Measurements from ENCODE around the gene DNAJC1. TPM values are rescaled to one million over a fixed set of nuclear protein-coding genes. Genes with fewer than 3 reads are reported as not detected.

Gene DNAJC1
- total and polyA plus RNA-seq, 2 of the 8 experiments (the other 6 are each of a cell fraction or from before 2014, with no cell fraction given) = 6.8 to 14.8 TPM

DNA sequence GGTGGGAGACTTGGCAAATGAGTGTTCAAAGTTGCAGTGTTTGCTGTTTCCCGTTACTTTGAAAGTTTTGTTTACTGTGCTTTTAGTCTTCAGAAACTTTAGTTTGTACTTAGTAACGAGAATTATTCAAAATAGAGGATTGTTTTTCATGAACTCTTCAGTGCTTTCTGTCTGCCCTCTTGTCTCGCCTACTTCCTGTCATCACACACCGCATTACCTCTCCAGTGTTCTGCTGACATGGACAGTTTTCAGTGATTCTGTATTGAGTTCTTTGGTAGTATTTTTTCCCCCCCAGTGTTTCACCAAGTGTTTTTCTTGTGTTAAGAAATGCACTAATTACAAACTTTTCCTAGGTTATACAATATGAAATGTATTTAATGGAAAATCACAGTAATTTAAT lies 262.5 kb downstream of the DNAJC1 start:
- TF ChIP-seq JUND (IDR thresholded peaks at IDR 0.05; ENCODE audit: low read length) = no peak
- no peak for TF ChIP-seq JUN (IDR thresholded peaks at IDR 0.05; ENCODE audit: low read depth, low read length)
- TF ChIP-seq GABPA (IDR thresholded peaks at IDR 0.05; ENCODE audit: borderline replicate concordance, insufficient read depth, low read length) = no peak
- no peak for TF ChIP-seq TCF12 (IDR thresholded peaks at IDR 0.05; ENCODE audit: low read depth, low read length)
- TF ChIP-seq KDM1A (IDR thresholded peaks at IDR 0.05; ENCODE audit: borderline replicate concordance, low read length) = no peak
- no peak for TF ChIP-seq CHD1 (IDR thresholded peaks at IDR 0.05; ENCODE audit: low read depth, low read length)
- TF ChIP-seq NANOG (IDR thresholded peaks at IDR 0.05; ENCODE audit: insufficient read depth, low read depth, low read length, poor library complexity, severe bottlenecking) = no peak
- TF ChIP-seq TBP (IDR thresholded peaks at IDR 0.05; ENCODE audit: low read depth, low read length) = no peak
- TF ChIP-seq PHF8 (conservative IDR thresholded peaks at IDR 0.05; ENCODE audit: low read depth, low read length) = no peak
- TF ChIP-seq HDAC2 (IDR thresholded peaks at IDR 0.05; ENCODE audit: borderline replicate concordance in 1 of 2, low read depth in 2 of 2, low read length in 2 of 2) = no peak
- TF ChIP-seq KDM4A (IDR thresholded peaks at IDR 0.05; ENCODE audit: low read depth, low read length, severe bottlenecking) = no peak
- no peak for TF ChIP-seq ASH2L (IDR thresholded peaks at IDR 0.05; ENCODE audit: low read length)
- no peak for TF ChIP-seq EP300 (IDR thresholded peaks at IDR 0.05; ENCODE audit: borderline replicate concordance in 1 of 2, low read depth in 2 of 2, low read length in 2 of 2)
- Histone ChIP-seq H3K9ac (replicated peaks in 1 of 4; ENCODE audit: extremely low read depth in 1 of 4, low read depth in 3 of 4, low read length in 3 of 4) (no peak overlapping the region), H3K79me1 (ENCODE audit: low read depth, low read length) (no peaks in the 10 kb centered on the region; the same call in none of the 2 replicates), H4K5ac (ENCODE audit: insufficient read length, low read depth, low read length) (no peak overlapping the region), H3K23me2 (ENCODE audit: low read depth, low read length) (no peaks in the 10 kb centered on the region), H2BK12ac (ENCODE audit: low read depth, low read length) (no peak overlapping the region), H3K9me3 (ENCODE audit: insufficient read depth in 2 of 2, low read depth in 1 of 2, low read length in 1 of 2) (no peaks in the 10 kb centered on the region), H4K8ac (ENCODE audit: extremely low read depth, insufficient read depth, low read length) (no peak overlapping the region), H3K27ac (ENCODE audit: low read depth, low read length) (no peak overlapping the region), H4K91ac (replicated peaks; ENCODE audit: insufficient read length, low read length) (no peak overlapping the region), H3K56ac (replicated peaks; ENCODE audit: insufficient read length, low read depth, low read length) (no peak overlapping the region), H3K79me2 (ENCODE audit: control insufficient read depth in 1 of 2, insufficient read depth in 2 of 2, low read length in 2 of 2) (peaks cover 0 to 3% of the 10 kb centered on the region in 2 experiments; a peak in 1 of 4 replicates), H3K4me1 (replicated peaks in 1 of 4; ENCODE audit: control insufficient read depth in 3 of 4, insufficient read depth in 4 of 4, low read length in 3 of 4) (peaks cover 0 to 5% (median 3%) of the 10 kb centered on the region in 4 experiments; a peak in 3 of 7 replicates), H3K27me3 (replicated peaks in 1 of 4; ENCODE audit: control insufficient read depth in 3 of 4, extremely low read depth in 1 of 4, insufficient read depth in 3 of 4, low read length in 3 of 4) (no peaks in the 10 kb centered on the region), H2BK15ac (ENCODE audit: low read length) (no peak overlapping the region), H3K4me3 (ENCODE audit: extremely low read depth in 1 of 4, insufficient read depth in 2 of 4, low read depth in 3 of 4, low read length in 4 of 4) (no peak overlapping the region), H3K4ac (replicated peaks; ENCODE audit: insufficient read length, low read depth, low read length) (no peak overlapping the region), H3K23ac (ENCODE audit: insufficient read length) (no peak overlapping the region), H2AFZ (ENCODE audit: low read length) (no peak overlapping the region), H4K20me1 (replicated peaks in 1 of 2; ENCODE audit: control insufficient read depth in 1 of 2, insufficient read depth in 2 of 2, low read length in 2 of 2) (no peaks in the 10 kb centered on the region), H3K36me3 (ENCODE audit: control insufficient read depth in 2 of 4, insufficient read depth in 4 of 4, low read length in 3 of 4) (peaks cover 9 to 77% (median 26%) of the 10 kb centered on the region in 4 experiments), H3K14ac (ENCODE audit: insufficient read length) (no peak overlapping the region), H3K4me2 (ENCODE audit: insufficient read depth in 1 of 2, low read depth in 2 of 2, low read length in 2 of 2) (no peak overlapping the region), H2BK120ac (replicated peaks; ENCODE audit: low read depth, low read length) (no peak overlapping the region), H2AK5ac (ENCODE audit: low read depth, low read length) (no peak overlapping the region), H2BK5ac (ENCODE audit: low read depth, low read length) (no peak overlapping the region), H2BK20ac (ENCODE audit: low read length) (no peak overlapping the region), H3K18ac (ENCODE audit: extremely low read depth, low read length) (no peak overlapping the region)
- CTCF ChIA-PET (ENCODE audit: partially characterized antibody) = interaction anchor here (1.3 kb wide), 1 partner anchor 9 kb away, joined by 6 read pairs; no protein-coding TSS in a partner anchor
- no peak for FAIRE-seq
- POLR2A ChIA-PET (ENCODE audit: partially characterized antibody) = interaction anchor here (3.2 kb wide), 1 partner anchor 10 kb away, joined by 10 read pairs; no protein-coding TSS in a partner anchor
- DNase-seq (ENCODE audit: low read depth in 1 of 2, low spot score in 2 of 2) = no peak
- WGBS, 2 experiments (ENCODE audit: extremely low coverage in 1 of 2, insufficient coverage in 1 of 2, insufficient read length in 1 of 2, insufficient replicate concordance in 2 of 2, low coverage in 1 of 2, low lambda C conversion rate in 2 of 2, missing lambda C conversion rate in 1 of 2) = 94% methylated on average over 4 of the region's 4 CpGs; no CpG with 5 or more reads in 1 of the 2 experiments
